SK-N-SH (cell line): Measurements from ENCODE around the gene SYNJ2.

Experiments used
- CTCF ChIP-seq: fragments of 200-600 bp; sonication (generic); IDR thresholded peaks from 2 replicates; pipeline ENCODE4 v1.6.1; 2017; ENCODE audit warnings: antibody characterized with exemption, mild to moderate bottlenecking, moderate library complexity
- FOXJ3 ChIP-seq: sonication (generic); formaldehyde crosslinking; IDR thresholded peaks from 2 replicates; pipeline ENCODE4 v1.5.1; 2020; ENCODE audit warnings: mild to moderate bottlenecking, missing genetic modification reagents
- JUND ChIP-seq: IDR thresholded peaks from 2 replicates; pipeline ENCODE4 v1.4.0; 2012

DNA sequence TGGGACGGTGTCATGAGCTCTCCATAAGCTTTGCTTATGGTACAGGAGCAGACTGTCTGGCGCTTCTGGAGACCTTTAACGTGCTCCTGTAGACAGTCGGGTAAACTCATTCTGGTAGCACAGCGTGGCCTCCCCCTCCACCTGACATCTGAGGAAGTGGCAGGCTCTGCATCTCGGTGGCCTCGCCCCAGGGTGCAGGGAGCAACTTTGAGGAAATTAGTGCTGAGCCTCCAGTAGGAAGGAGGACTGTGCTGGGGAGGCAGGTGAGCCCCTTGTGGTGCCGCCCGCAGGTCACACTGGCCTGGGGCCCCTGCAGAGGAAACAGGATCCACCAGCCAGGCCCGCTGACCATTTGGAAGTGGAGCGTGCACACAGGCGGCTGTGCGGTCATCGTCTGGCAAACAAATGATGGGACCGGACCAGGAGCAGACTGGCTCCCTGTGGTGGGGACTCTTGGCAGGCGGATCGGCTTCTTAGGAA is 57.9 kb downstream of the SYNJ2 start:
- TF ChIP-seq JUND (no peak), CTCF (no peak), FOXJ3 (CRISPR knock-in tag) (no peak)
